ENCODE data around the gene UNC93A. TPM values are rescaled to one million over a fixed set of nuclear protein-coding genes. Genes with fewer than 3 reads are reported as not detected.

UNC93A gene
- total and polyA plus RNA-seq, 2 donors (not counting 1 experiment from before 2014, with no cell fraction given): not detected

- ChIA-PET CTCF (no interaction called here), POLR2A (no interaction called here)
Measured at GRCh38 chr6:167285077-167285770, 5.9 kb upstream of the UNC93A start.

DNA sequence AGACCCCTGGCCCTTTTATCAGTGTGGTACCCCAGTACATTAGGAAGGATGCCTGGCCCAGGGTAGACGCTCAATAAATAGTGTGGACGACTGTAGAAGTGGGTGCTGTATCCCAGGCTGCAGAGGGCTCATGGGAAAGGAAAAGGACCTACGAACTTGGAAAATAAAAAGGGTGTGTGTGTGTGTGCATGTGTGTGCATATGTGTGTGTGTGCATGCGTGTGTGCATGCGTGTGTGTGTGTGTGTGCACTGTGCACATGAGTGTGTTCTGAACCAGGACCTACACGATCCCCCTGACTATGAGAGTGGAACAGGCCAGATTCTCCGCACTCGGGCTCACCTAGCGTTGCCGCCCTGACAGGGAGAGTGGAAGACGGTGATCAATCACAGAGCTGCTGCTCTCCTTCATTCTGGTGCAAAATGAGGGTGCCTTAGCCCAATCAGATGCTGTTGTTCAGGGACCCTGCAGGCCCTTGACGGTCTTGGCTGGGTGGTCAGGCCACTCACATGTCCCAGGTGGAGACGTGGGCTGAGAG lies 3.5 kb upstream of the UNC93A start:
- ChIA-PET POLR2A (no interaction called here), CTCF (interaction anchor here (0.9 to 5.2 kb wide), 3 partner anchors 69 to 512 kb away, joined by 4 to 53 read pairs (median 5); no protein-coding TSS in a partner anchor)
- TF ChIP-seq, protein P1, sequence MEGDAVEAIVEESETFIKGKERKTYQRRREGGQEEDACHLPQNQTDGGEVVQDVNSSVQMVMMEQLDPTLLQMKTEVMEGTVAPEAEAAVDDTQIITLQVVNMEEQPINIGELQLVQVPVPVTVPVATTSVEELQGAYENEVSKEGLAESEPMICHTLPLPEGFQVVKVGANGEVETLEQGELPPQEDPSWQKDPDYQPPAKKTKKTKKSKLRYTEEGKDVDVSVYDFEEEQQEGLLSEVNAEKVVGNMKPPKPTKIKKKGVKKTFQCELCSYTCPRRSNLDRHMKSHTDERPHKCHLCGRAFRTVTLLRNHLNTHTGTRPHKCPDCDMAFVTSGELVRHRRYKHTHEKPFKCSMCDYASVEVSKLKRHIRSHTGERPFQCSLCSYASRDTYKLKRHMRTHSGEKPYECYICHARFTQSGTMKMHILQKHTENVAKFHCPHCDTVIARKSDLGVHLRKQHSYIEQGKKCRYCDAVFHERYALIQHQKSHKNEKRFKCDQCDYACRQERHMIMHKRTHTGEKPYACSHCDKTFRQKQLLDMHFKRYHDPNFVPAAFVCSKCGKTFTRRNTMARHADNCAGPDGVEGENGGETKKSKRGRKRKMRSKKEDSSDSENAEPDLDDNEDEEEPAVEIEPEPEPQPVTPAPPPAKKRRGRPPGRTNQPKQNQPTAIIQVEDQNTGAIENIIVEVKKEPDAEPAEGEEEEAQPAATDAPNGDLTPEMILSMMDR (IDR thresholded peaks at IDR 0.05): no peak
- TF ChIP-seq EZH2 (IDR thresholded peaks at IDR 0.05; ENCODE audit: borderline replicate concordance, insufficient read depth, low read depth, low read length, poor library complexity, severe bottlenecking): no peak
- Histone ChIP-seq H3K4me3 (ENCODE audit: control extremely low read depth in 1 of 5, extremely low read depth in 1 of 5, insufficient read depth in 1 of 5, low read depth in 2 of 5, low read length in 4 of 5) (no peak overlapping the region), H3K79me2 (ENCODE audit: control insufficient read depth, insufficient read depth, low read length) (no peaks in the 10 kb centered on the region), H4K20me1 (ENCODE audit: control insufficient read depth, insufficient read depth, low read length, poor library complexity, severe bottlenecking) (no peaks in the 10 kb centered on the region), H3K27me3 (replicated peaks in 1 of 4; ENCODE audit: control extremely low read depth in 1 of 4, control insufficient read depth in 3 of 4, insufficient read depth in 4 of 4, low read length in 3 of 4) (peaks cover 0 to 6% (median 2%) of the 10 kb centered on the region in 4 experiments), H3K4me1 (ENCODE audit: control insufficient read depth in 2 of 2, insufficient read depth in 2 of 2, low read length in 2 of 2) (no peaks in the 10 kb centered on the region), H3K9ac (ENCODE audit: low read length) (no peak overlapping the region), H3K27ac (ENCODE audit: low read length in 2 of 2) (no peak overlapping the region), H3K36me3 (replicated peaks in 1 of 2; ENCODE audit: control extremely low read depth in 1 of 2, control insufficient read depth in 1 of 2, extremely low read depth in 1 of 2, insufficient read depth in 2 of 2, low read length in 1 of 2) (no peaks in the 10 kb centered on the region), H3K9me3 (ENCODE audit: control extremely low read depth in 1 of 3, control insufficient read depth in 2 of 3, insufficient read depth in 1 of 3, low read length in 2 of 3) (peaks cover 0 to 2% (median 0%) of the 10 kb centered on the region in 3 donors), H2AFZ (ENCODE audit: insufficient read depth, low read depth, low read length, poor library complexity, severe bottlenecking) (no peak overlapping the region), H3K4me2 (replicated peaks; ENCODE audit: low read depth, low read length, poor library complexity, severe bottlenecking) (no peak overlapping the region)
- 92% methylated on average over 12 of the region's 13 CpGs for WGBS (ENCODE audit: insufficient coverage)
- intact Hi-C loops (cut with micrococcal nuclease): loop anchor here (1.0 to 5.0 kb wide), 2 partner anchors 300 to 512 kb away; no protein-coding TSS in a partner anchor
- Mint-ChIP-seq H3K4me3 (no peak overlapping the region), H3K9me3 (ENCODE audit: insufficient read depth) (no peaks in the 10 kb centered on the region), H3K27me3 (peaks cover 15% of the 10 kb centered on the region), H3K27ac (no peak overlapping the region), H3K4me1 (no peaks in the 10 kb centered on the region)
- DNase-seq (no peak), ATAC-seq (ENCODE audit: low read depth) (no peak)

More at GRCh38 chr6:167285077-167285770, 5.9 kb upstream of the UNC93A start:
- no peak for DNase-seq
- Mint-ChIP-seq H3K4me3 (no peak overlapping the region), H3K27me3 (peaks cover 17% of the 10 kb centered on the region), H3K27ac (no peak overlapping the region), H3K4me1 (no peaks in the 10 kb centered on the region), H3K9me3 (ENCODE audit: insufficient read depth) (no peaks in the 10 kb centered on the region)
- Histone ChIP-seq H3K4me2 (replicated peaks; ENCODE audit: low read depth, low read length, poor library complexity, severe bottlenecking) (no peak overlapping the region), H3K4me1 (ENCODE audit: control insufficient read depth in 2 of 2, insufficient read depth in 2 of 2, low read length in 2 of 2) (no peaks in the 10 kb centered on the region), H3K4me3 (ENCODE audit: control extremely low read depth in 1 of 5, extremely low read depth in 1 of 5, insufficient read depth in 1 of 5, low read depth in 2 of 5, low read length in 4 of 5) (no peak overlapping the region), H3K9ac (ENCODE audit: low read length) (no peak overlapping the region), H3K27ac (ENCODE audit: low read length in 2 of 2) (no peak overlapping the region), H3K9me3 (ENCODE audit: control extremely low read depth in 1 of 3, control insufficient read depth in 2 of 3, insufficient read depth in 1 of 3, low read length in 2 of 3) (peaks cover 0 to 2% (median 0%) of the 10 kb centered on the region in 3 donors), H2AFZ (ENCODE audit: insufficient read depth, low read depth, low read length, poor library complexity, severe bottlenecking) (no peak overlapping the region), H4K20me1 (ENCODE audit: control insufficient read depth, insufficient read depth, low read length, poor library complexity, severe bottlenecking) (no peaks in the 10 kb centered on the region), H3K79me2 (ENCODE audit: control insufficient read depth, insufficient read depth, low read length) (no peaks in the 10 kb centered on the region), H3K27me3 (replicated peaks in 1 of 4; ENCODE audit: control extremely low read depth in 1 of 4, control insufficient read depth in 3 of 4, insufficient read depth in 4 of 4, low read length in 3 of 4) (peaks cover 0 to 7% (median 0%) of the 10 kb centered on the region in 4 experiments), H3K36me3 (replicated peaks in 1 of 2; ENCODE audit: control extremely low read depth in 1 of 2, control insufficient read depth in 1 of 2, extremely low read depth in 1 of 2, insufficient read depth in 2 of 2, low read length in 1 of 2) (no peaks in the 10 kb centered on the region)
- intact Hi-C loops (cut with micrococcal nuclease): loop anchor here (5.0 kb wide), 1 partner anchor 298 kb away; no protein-coding TSS in a partner anchor
- 91% methylated on average over 13 of the region's 15 CpGs for WGBS (ENCODE audit: insufficient coverage)
- TF ChIP-seq, protein P1 (IDR thresholded peaks at IDR 0.05): no peak
- no peak for TF ChIP-seq EZH2 (IDR thresholded peaks at IDR 0.05; ENCODE audit: borderline replicate concordance, insufficient read depth, low read depth, low read length, poor library complexity, severe bottlenecking)
- no peak for ATAC-seq (ENCODE audit: low read depth)

Measured in B cell (primary cell).